Ovary (tissue), 3 donors: Measurements from ENCODE around the gene XYLT1.

Experiments
- CTCF ChIP-seq, 3 donors: fragments of 450-650 bp in 2 of 3; fragments of 200-600 bp in 1 of 3; IDR thresholded peaks; one replicate each; pipeline versions ENCODE4 v1.5.1 to v1.8.0; 2016 to 2022; ENCODE audit warnings: antibody characterized with exemption in 3 of 3, mild to moderate bottlenecking in 1 of 3
- EP300 ChIP-seq: sonication (generic); formaldehyde crosslinking; IDR thresholded peaks from one replicate; pipeline ENCODE4 v1.6.1; 2017; ENCODE audit warnings: antibody characterized with exemption
- POLR2A ChIP-seq: fragments of 450-650 bp; IDR thresholded peaks from one replicate; pipeline ENCODE4 v1.6.1; 2017; ENCODE audit warnings: antibody characterized with exemption, mild to moderate bottlenecking, moderate library complexity
- donor health status: DM: no; HTN: no; CAD: no.

- TF ChIP-seq CTCF (IDR thresholded peaks at IDR 0.05) (no peak), POLR2A (no peak), EP300 (no peak)
Observed at GRCh38 chr16:17392127-17392856, 78.5 kb downstream of the XYLT1 start.
